Caco-2 (cell line): ENCODE data around the gene TTC32. TPM values are rescaled to one million over a fixed set of nuclear protein-coding genes. Genes with fewer than 3 reads are reported as not detected.

Experiments used
- BruUV-seq: library from RNA; stranded (reverse); fragments of 400-500 nt; replicated peaks from 2 replicates; lab custom pipeline; 2021; lab: Mats Ljungman, UMichigan
- CTCF ChIA-PET: fragments of 300-600 bp; sonication (Branson Sonifier 250); formaldehyde crosslinking; loops from one replicate; lab custom pipeline; 2022; ENCODE audit warnings: antibody characterized with exemption; lab: Charles Lee
- POLR2A ChIA-PET: fragments of 300-600 bp; sonication (Branson Sonifier 250); formaldehyde crosslinking; loops from one replicate; lab custom pipeline; 2022; ENCODE audit warnings: antibody characterized with exemption; lab: Charles Lee
- DNase-seq, 2 experiments: peaks; one replicate each; pipeline versions ENCODE4 v3.0.0 to v3.0.0-alpha.2; 2020 to 2022
- H3K27me3 ChIP-seq: replicated peaks from 2 replicates; pipeline ENCODE4 v1.6.0; 2011; ENCODE audit warnings: low read length; ENCODE audit not compliant: control insufficient read depth, insufficient read depth
- H3K36me3 ChIP-seq: 2 replicates; pipeline ENCODE4 v1.5.1; 2011; ENCODE audit warnings: low read length; ENCODE audit not compliant: control insufficient read depth, insufficient read depth
- H3K4me1 ChIP-seq: fragments of 250-450 bp; sonication (Bioruptor Pico); 2 replicates; pipeline ENCODE4 v1.5.1; 2020; ENCODE audit warnings: mild to moderate bottlenecking
- H3K4me3 ChIP-seq: 2 replicates; pipeline ENCODE4 v1.5.1; 2011; ENCODE audit warnings: low read depth, mild to moderate bottlenecking, control low read depth, low read length
- H3K9me3 ChIP-seq: fragments of 250-450 bp; sonication (Bioruptor Pico); 2 replicates; pipeline ENCODE4 v1.5.1; 2020; ENCODE audit warnings: mild to moderate bottlenecking, moderate library complexity
- H3K27ac Mint-ChIP-seq: one replicate; pipeline ENCODE4 v1.8.0; 2022; ENCODE audit warnings: mixed read lengths; ENCODE audit not compliant: unreplicated experiment
- H3K27me3 Mint-ChIP-seq: one replicate; pipeline ENCODE4 v1.8.0; 2022; ENCODE audit warnings: mixed read lengths; ENCODE audit not compliant: insufficient read depth, unreplicated experiment
- H3K36me3 Mint-ChIP-seq: one replicate; pipeline ENCODE4 v1.8.0; 2022; ENCODE audit warnings: mild to moderate bottlenecking, mixed read lengths; ENCODE audit not compliant: insufficient read depth, unreplicated experiment
- H3K4me1 Mint-ChIP-seq: one replicate; pipeline ENCODE4 v1.8.0; 2022; ENCODE audit warnings: low read depth, mixed read lengths; ENCODE audit not compliant: unreplicated experiment
- H3K4me3 Mint-ChIP-seq: one replicate; pipeline ENCODE4 v1.8.0; 2022; ENCODE audit warnings: mild to moderate bottlenecking, moderate library complexity, mixed read lengths; ENCODE audit not compliant: unreplicated experiment
- H3K9me3 Mint-ChIP-seq: one replicate; pipeline ENCODE4 v1.8.0; 2022; ENCODE audit warnings: mixed read lengths; ENCODE audit not compliant: unreplicated experiment
- intact Hi-C: fragments of 100-400 bp; cut with micrococcal nuclease; formaldehyde crosslinking; loops from one replicate; pipeline ENCODE4 v1.10.0; 2022; ENCODE audit not compliant: unreplicated experiment
- total RNA-seq: library from RNA; stranded (reverse); gene quantifications from 2 replicates; pipeline ENCODE4 v1.2.3, GENCODE V29; 2022
- TF ChIP-seq, protein P1 (sequence below), 2 experiments: fragments of 200-600 bp in 1 of 2; IDR thresholded peaks; 1 replicate in 1 of 2; 2 replicates in 1 of 2; pipeline versions ENCODE4 v1.5.1 to v1.8.0; 2011 to 2022; ENCODE audit warnings: antibody characterized with exemption in 1 of 2, control low read depth in 1 of 2, inconsistent platforms in 1 of 2, low read depth in 1 of 2, low read length in 1 of 2, mild to moderate bottlenecking in 1 of 2, moderate library complexity in 1 of 2; ENCODE audit not compliant: insufficient read depth in 1 of 2, severe bottlenecking in 1 of 2, unreplicated experiment in 1 of 2

TTC32 gene
- total RNA-seq, 1 experiment from 2014 or later = 16.8 TPM

GRCh38 chr2:19850056-19851050 lies 51.4 kb downstream of the TTC32 start:
- Mint-ChIP-seq H3K4me1 (peaks cover 5% of the 10 kb centered on the region), H3K36me3 (no peaks in the 10 kb centered on the region), H3K4me3 (no peak overlapping the region), H3K27ac (no peak overlapping the region), H3K27me3 (no peaks in the 10 kb centered on the region), H3K9me3 (no peaks in the 10 kb centered on the region)
- POLR2A ChIA-PET = no interaction called here
- Histone ChIP-seq H3K4me1 (peaks cover 5% of the 10 kb centered on the region; the same call in 1 of the 2 replicates), H3K36me3 (no peaks in the 10 kb centered on the region), H3K27me3 (no peaks in the 10 kb centered on the region), H3K9me3 (no peaks in the 10 kb centered on the region), H3K4me3 (no peak overlapping the region)
- TF ChIP-seq, protein P1, sequence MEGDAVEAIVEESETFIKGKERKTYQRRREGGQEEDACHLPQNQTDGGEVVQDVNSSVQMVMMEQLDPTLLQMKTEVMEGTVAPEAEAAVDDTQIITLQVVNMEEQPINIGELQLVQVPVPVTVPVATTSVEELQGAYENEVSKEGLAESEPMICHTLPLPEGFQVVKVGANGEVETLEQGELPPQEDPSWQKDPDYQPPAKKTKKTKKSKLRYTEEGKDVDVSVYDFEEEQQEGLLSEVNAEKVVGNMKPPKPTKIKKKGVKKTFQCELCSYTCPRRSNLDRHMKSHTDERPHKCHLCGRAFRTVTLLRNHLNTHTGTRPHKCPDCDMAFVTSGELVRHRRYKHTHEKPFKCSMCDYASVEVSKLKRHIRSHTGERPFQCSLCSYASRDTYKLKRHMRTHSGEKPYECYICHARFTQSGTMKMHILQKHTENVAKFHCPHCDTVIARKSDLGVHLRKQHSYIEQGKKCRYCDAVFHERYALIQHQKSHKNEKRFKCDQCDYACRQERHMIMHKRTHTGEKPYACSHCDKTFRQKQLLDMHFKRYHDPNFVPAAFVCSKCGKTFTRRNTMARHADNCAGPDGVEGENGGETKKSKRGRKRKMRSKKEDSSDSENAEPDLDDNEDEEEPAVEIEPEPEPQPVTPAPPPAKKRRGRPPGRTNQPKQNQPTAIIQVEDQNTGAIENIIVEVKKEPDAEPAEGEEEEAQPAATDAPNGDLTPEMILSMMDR (IDR thresholded peaks at IDR 0.05; ENCODE audit: insufficient read depth in 1 of 2, low read depth in 1 of 2, low read length in 1 of 2, severe bottlenecking in 1 of 2, unreplicated experiment in 1 of 2) = no peak
- intact Hi-C loops = no loop called here
- CTCF ChIA-PET = no interaction called here
- no peak for DNase-seq
- no TSS peak for BruUV-seq

DNA sequence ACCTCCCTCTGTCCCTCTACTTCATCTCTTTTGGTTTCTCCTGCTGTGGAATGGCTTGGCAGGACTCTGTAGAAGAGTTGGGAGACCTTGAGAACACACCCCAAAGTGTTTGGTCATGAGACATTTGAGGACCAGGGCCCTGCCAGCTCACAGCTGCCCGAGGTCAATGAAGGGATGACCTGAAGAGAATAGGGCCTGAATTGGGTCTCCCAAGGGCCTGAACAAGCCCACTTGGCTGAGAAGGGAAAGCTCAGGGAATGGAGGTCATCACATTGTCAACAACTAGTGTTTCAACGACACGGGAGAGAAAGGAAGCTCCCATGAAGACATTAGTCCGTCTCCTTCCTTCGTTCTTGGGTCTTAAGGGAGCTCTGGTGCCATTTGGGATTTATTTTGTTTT lies 52.8 kb downstream of the TTC32 start:
- H3K4me1 ChIP-seq = no peaks in the 10 kb centered on the region
- H3K36me3 ChIP-seq = no peaks in the 10 kb centered on the region
- ChIA-PET POLR2A (no interaction called here), CTCF (no interaction called here)
- no peaks in the 10 kb centered on the region for H3K27me3 ChIP-seq
- no TSS peak for BruUV-seq
- Mint-ChIP-seq H3K4me3 (no peak overlapping the region), H3K27me3 (peaks cover 7% of the 10 kb centered on the region), H3K36me3 (no peaks in the 10 kb centered on the region), H3K4me1 (no peaks in the 10 kb centered on the region), H3K27ac (no peak overlapping the region), H3K9me3 (no peaks in the 10 kb centered on the region)
- H3K9me3 ChIP-seq = no peaks in the 10 kb centered on the region
- no peak overlapping the region for H3K4me3 ChIP-seq
- DNase-seq = no peak
- intact Hi-C loops = no loop called here
- TF ChIP-seq, protein P1 (IDR thresholded peaks at IDR 0.05; ENCODE audit: insufficient read depth in 1 of 2, low read depth in 1 of 2, low read length in 1 of 2, severe bottlenecking in 1 of 2, unreplicated experiment in 1 of 2) = no peak

DNA sequence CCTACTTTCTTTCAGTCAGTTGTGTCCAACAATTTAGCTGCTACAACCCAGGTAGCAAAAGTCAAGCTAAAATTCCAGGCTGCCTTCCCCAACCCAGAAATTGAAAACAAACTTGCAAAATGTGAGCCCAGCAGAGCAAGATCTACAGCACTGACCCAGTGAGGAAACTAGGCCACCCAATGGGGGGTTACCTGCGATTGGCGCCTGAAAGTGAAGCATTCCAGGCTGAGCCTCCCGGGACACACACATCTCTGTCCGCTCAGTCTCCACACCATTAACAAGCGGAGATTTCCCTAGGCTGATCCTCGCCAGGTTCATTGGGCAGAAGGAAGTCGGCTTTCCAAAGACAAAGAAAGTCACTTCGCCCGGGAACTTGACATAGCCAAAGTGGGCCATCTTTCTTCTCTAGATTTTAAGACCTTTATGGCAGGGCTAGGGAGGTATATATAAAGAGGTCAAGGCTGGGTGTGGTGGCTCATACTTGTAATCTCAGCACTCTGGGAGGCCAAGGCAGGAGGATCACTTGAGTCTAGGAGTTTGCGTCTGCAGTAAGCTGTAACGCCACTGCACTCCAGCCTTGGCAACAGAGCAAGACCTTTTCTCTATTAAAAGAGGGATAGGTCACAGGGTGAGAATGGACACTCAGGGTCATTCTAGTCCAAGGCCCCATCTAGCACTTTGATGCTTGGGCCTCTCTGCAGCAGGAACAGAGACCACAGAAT lies 53.6 kb downstream of the TTC32 start:
- H3K4me1 Mint-ChIP-seq = no peaks in the 10 kb centered on the region
- H3K36me3 Mint-ChIP-seq = no peaks in the 10 kb centered on the region
- H3K27ac Mint-ChIP-seq = no peak overlapping the region
- H3K27me3 Mint-ChIP-seq = peaks cover 9% of the 10 kb centered on the region
- intact Hi-C loops = no loop called here
- H3K4me1 ChIP-seq = no peaks in the 10 kb centered on the region
- no peak for DNase-seq
- H3K4me3 ChIP-seq = no peak overlapping the region
- H3K4me3 Mint-ChIP-seq = no peak overlapping the region
- BruUV-seq = no TSS peak
- H3K36me3 ChIP-seq = no peaks in the 10 kb centered on the region
- no peaks in the 10 kb centered on the region for H3K9me3 ChIP-seq
- CTCF ChIA-PET = no interaction called here
- TF ChIP-seq, protein P1 (IDR thresholded peaks at IDR 0.05; ENCODE audit: insufficient read depth in 1 of 2, low read depth in 1 of 2, low read length in 1 of 2, severe bottlenecking in 1 of 2, unreplicated experiment in 1 of 2) = no peak
- H3K27me3 ChIP-seq = no peaks in the 10 kb centered on the region
- H3K9me3 Mint-ChIP-seq = no peaks in the 10 kb centered on the region
- POLR2A ChIA-PET = no interaction called here
